Placental pericyte (primary cell): Measurements from ENCODE around the gene DUSP5. TPM values are rescaled to one million over a fixed set of nuclear protein-coding genes. Genes with fewer than 3 reads are reported as not detected.

Experiments used
- total RNA-seq: library from RNA; depleted of rRNA; stranded (reverse); fragments of >200 nt; gene quantifications from 2 replicates; pipeline ENCODE4 v1.2.3, GENCODE V29; 2012

Gene DUSP5
- 6.3 and 37.4 TPM in 2 replicates for total RNA-seq

DNA sequence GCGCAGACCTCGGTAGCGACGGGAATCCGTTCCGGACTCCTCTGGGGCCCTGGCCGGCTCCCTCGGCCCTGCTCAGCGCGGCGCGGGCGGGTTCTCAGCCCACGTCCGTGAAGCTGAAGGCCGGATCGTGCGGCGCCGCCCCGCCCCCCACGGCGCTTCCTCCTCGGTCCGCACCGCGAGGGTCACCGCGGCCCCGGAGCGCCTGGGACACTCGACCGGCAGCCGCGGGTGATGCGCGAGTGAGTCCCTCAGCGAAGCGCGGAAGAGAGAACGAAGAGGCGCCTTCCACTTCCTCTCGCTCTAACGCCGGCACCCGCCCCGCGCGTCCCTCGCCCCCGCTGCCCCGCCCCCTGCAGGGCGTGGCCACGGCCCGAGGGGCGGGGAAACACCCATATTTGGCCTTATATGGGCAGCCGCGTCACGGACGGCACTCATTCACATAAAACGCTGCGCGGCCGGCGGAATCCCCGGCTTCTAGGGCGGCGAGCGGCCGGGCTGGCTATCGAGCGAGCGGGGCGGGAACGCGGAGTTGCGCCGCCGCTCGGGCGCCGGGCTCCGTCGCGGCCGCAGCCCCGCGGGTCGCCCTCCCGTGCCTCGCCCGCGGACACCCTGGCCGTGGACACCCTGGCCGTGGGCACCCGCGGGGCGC, at the start of gene DUSP5:
Gene DUSP5 (plus strand): TSS at position 470 of the 649 bp plus-strand sequence. CDS start 215 bp downstream, outside the sequence.

Other genes with a start within 250 kb of the DUSP5 start
- gene SMNDC1, start 193.0 kb upstream of the DUSP5 start, total RNA-seq: 6.8 and 8.7 TPM in 2 replicates
- 17.5 and 21.3 TPM in 2 replicates for gene SMC3, start 69.8 kb downstream of the DUSP5 start, total RNA-seq
- under 0.01 and 0.14 TPM in 2 replicates for gene RBM20, start 146.4 kb downstream of the DUSP5 start, total RNA-seq